Neural crest cell (in vitro differentiated cells): ENCODE measurements around the gene ANKFY1. TPM values are rescaled to one million over a fixed set of nuclear protein-coding genes. Genes with fewer than 3 reads are reported as not detected.

Source experiments
- DNase-seq: peaks from one replicate; pipeline ENCODE4 v3.0.0; 2021; ENCODE audit warnings: low read depth, mixed read lengths, low spot score
- H3K27ac Mint-ChIP-seq: one replicate; pipeline ENCODE4 v1.8.0; 2021; ENCODE audit warnings: mild to moderate bottlenecking, mixed read lengths; ENCODE audit not compliant: unreplicated experiment
- H3K27me3 Mint-ChIP-seq: 2 replicates; pipeline ENCODE4 v1.8.0; 2021; ENCODE audit warnings: low read depth, mild to moderate bottlenecking, mixed read lengths
- H3K36me3 Mint-ChIP-seq: 2 replicates; pipeline ENCODE4 v1.8.0; 2021; ENCODE audit warnings: low read depth, mild to moderate bottlenecking, mixed read lengths
- H3K4me1 Mint-ChIP-seq: 2 replicates; pipeline ENCODE4 v1.8.0; 2021; ENCODE audit warnings: mixed read lengths
- H3K4me3 Mint-ChIP-seq: one replicate; pipeline ENCODE4 v1.8.0; 2021; ENCODE audit warnings: mild to moderate bottlenecking, mixed read lengths
- H3K9me3 Mint-ChIP-seq: 2 replicates; pipeline ENCODE4 v1.8.0; 2021; ENCODE audit warnings: mixed read lengths
- total RNA-seq: library from RNA; stranded (reverse); gene quantifications from 2 replicates; pipeline ENCODE4 v1.2.1, GENCODE V29; 2021
- TF ChIP-seq, protein P1 (sequence below): fragments of 200-600 bp; sonication (generic); conservative IDR thresholded peaks from 2 replicates; pipeline ENCODE4 v1.5.0; 2021; ENCODE audit warnings: antibody characterized with exemption, mild to moderate bottlenecking

ANKFY1 gene
- total RNA-seq, 1 donor from 2014 or later, result 73.5 TPM

DNA sequence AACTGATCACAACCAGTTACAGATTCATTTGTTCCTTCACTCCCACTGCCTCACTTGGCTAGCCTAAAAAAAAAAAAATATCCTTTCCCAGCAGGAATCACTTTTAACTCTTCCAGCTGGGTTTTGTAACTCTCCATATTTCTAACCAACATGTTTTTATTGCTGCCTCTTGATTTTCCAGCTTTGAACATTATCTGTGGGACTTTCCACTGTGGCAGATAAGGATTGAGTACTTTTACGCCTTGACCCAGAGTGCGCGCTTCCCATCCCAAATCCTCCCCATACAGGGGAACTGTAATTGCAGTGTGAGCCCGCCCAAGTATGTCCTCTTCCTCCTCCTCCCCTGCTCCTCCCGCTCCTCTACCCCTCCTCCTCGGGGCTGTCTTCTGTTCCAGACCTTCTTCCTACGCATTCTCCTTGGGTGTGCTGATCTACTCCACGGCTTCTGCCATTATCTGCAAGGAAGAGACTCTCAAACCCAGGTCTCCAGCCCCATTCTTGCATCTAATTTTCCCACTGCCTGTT is 77.4 kb downstream of the ANKFY1 start:
- no peak overlapping the region for H3K27ac Mint-ChIP-seq
- no peak for DNase-seq
- H3K36me3 Mint-ChIP-seq, result peaks cover 5% of the 10 kb centered on the region
- H3K9me3 Mint-ChIP-seq, result no peaks in the 10 kb centered on the region
- H3K4me3 Mint-ChIP-seq, result no peak overlapping the region
- no peaks in the 10 kb centered on the region for H3K4me1 Mint-ChIP-seq
- TF ChIP-seq, protein P1, sequence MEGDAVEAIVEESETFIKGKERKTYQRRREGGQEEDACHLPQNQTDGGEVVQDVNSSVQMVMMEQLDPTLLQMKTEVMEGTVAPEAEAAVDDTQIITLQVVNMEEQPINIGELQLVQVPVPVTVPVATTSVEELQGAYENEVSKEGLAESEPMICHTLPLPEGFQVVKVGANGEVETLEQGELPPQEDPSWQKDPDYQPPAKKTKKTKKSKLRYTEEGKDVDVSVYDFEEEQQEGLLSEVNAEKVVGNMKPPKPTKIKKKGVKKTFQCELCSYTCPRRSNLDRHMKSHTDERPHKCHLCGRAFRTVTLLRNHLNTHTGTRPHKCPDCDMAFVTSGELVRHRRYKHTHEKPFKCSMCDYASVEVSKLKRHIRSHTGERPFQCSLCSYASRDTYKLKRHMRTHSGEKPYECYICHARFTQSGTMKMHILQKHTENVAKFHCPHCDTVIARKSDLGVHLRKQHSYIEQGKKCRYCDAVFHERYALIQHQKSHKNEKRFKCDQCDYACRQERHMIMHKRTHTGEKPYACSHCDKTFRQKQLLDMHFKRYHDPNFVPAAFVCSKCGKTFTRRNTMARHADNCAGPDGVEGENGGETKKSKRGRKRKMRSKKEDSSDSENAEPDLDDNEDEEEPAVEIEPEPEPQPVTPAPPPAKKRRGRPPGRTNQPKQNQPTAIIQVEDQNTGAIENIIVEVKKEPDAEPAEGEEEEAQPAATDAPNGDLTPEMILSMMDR, result no peak
- H3K27me3 Mint-ChIP-seq, result no peaks in the 10 kb centered on the region

DNA sequence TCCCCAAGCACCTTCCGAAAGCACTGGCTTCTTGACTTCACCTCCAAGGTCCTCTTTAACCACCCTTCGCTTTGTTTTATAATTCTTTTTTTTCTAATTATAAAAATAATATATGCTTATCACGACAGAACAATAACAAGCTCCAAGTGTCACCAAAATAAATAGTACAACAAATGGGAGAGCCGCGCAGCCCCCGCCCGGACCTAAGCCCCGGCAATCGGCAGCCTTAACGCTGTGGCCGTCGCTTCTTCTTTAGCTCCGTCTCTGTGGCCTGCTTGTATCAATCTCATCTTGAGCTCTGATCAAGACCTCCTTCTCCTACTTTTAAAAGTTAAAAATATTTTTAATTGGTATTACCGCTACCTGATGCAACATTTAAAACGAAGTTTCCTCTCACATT is 78.1 kb downstream of the ANKFY1 start:
- TF ChIP-seq, protein P1, result no peak
- Mint-ChIP-seq H3K27me3 (no peaks in the 10 kb centered on the region), H3K4me1 (no peaks in the 10 kb centered on the region), H3K36me3 (peaks cover 5% of the 10 kb centered on the region), H3K27ac (no peak overlapping the region), H3K4me3 (no peak overlapping the region), H3K9me3 (no peaks in the 10 kb centered on the region)
- DNase-seq, result no peak

DNA sequence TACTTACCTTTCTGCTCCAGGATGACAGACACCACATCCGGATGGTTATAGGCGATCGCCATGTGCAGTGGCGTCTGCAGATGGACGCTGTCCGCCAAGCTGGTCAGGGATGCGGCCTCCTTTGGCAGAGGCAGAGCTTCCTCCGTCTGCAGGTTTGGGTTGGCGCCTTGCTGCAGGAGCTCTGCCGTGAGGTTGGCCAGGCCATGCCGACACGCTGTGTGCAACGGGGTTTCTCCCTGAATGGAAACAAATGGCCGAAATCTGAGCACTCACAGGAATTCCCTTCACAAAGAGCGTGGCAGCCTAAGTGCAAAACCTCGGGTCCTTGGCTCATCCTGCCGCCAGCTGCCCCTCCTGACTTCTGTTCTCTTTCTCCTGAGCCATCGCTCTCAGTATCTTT is 79.0 kb downstream of the ANKFY1 start:
- DNase-seq, result no peak
- Mint-ChIP-seq H3K4me1 (no peaks in the 10 kb centered on the region), H3K36me3 (peaks cover 5% of the 10 kb centered on the region), H3K4me3 (no peak overlapping the region), H3K27ac (no peak overlapping the region), H3K27me3 (no peaks in the 10 kb centered on the region), H3K9me3 (no peaks in the 10 kb centered on the region)
- TF ChIP-seq, protein P1, result no peak

DNA sequence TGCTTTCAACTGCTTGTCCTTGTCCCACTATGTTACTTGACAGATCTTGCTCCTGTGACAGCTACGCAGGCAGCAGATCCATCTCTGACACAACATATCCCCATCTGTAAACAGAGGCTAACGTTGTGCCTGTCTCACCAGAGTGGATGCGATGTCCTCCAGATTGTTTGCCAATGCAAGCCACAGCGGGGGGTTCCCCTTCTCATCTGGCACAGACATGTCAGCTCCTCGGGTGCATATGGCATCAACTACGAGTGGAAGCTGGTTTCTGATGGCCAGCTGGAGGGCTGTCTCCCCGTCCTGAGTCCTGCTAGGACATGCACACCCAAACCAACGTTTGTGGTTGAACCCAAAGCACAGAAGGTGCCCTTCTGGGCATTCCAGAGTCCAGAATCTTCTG is 81.7 kb downstream of the ANKFY1 start:
- TF ChIP-seq, protein P1, result no peak
- Mint-ChIP-seq H3K36me3 (peaks cover 14% of the 10 kb centered on the region), H3K27ac (no peak overlapping the region), H3K4me1 (no peaks in the 10 kb centered on the region), H3K9me3 (no peaks in the 10 kb centered on the region), H3K4me3 (no peak overlapping the region), H3K27me3 (no peaks in the 10 kb centered on the region)
- DNase-seq, result no peak

DNA sequence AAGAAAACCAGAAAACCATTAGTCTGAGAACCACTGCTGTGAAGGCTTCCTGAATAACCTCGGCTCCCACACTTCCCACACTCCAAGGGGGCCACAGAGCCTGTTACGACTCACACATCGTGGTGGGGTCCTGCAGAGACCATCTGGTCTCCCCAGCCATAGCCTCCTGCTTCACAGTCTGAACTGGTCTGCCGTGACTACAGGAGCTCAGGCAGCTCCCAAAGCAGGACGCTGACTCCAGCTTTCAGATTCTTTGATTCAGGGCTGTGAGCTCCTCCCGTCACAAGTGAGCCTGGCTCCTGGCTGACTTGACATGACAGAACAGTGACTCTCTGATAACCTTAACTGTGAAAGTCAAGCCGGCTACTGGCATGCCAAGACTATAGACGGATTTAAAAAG is 83.0 kb downstream of the ANKFY1 start:
- Mint-ChIP-seq H3K4me3 (no peak overlapping the region), H3K27me3 (no peaks in the 10 kb centered on the region), H3K36me3 (peaks cover 19% of the 10 kb centered on the region), H3K9me3 (no peaks in the 10 kb centered on the region), H3K4me1 (no peaks in the 10 kb centered on the region), H3K27ac (no peak overlapping the region)
- TF ChIP-seq, protein P1, result no peak
- DNase-seq, result no peak
